ENCODE results near the gene SCLT1. TPM values are rescaled to one million over a fixed set of nuclear protein-coding genes. Genes with fewer than 3 reads are reported as not detected.

SCLT1 gene
- total and polyA plus RNA-seq, 2 of the 8 experiments (the other 6 are each of a cell fraction or from before 2014, with no cell fraction given): 4.8 to 13.1 TPM

GRCh38 chr4:128879283-128879682 lies 214.1 kb downstream of the SCLT1 start:
- Histone ChIP-seq H3K4me3 (ENCODE audit: extremely low read depth in 1 of 4, insufficient read depth in 2 of 4, low read depth in 3 of 4, low read length in 4 of 4) (no peak overlapping the region), H3K4me2 (ENCODE audit: insufficient read depth in 1 of 2, low read depth in 2 of 2, low read length in 2 of 2) (no peak overlapping the region), H2BK15ac (ENCODE audit: low read length) (no peak overlapping the region), H4K8ac (ENCODE audit: extremely low read depth, insufficient read depth, low read length) (no peak overlapping the region), H2AK5ac (ENCODE audit: low read depth, low read length) (no peak overlapping the region), H3K23me2 (ENCODE audit: low read depth, low read length) (no peaks in the 10 kb centered on the region), H3K79me1 (ENCODE audit: low read depth, low read length) (no peaks in the 10 kb centered on the region), H4K91ac (replicated peaks; ENCODE audit: insufficient read length, low read length) (no peak overlapping the region), H2BK20ac (ENCODE audit: low read length) (no peak overlapping the region), H2BK5ac (ENCODE audit: low read depth, low read length) (no peak overlapping the region), H4K20me1 (replicated peaks in 1 of 2; ENCODE audit: control insufficient read depth in 1 of 2, insufficient read depth in 2 of 2, low read length in 2 of 2) (no peaks in the 10 kb centered on the region), H3K36me3 (ENCODE audit: control insufficient read depth in 2 of 4, insufficient read depth in 4 of 4, low read length in 3 of 4) (peaks cover 0 to 6% (median 1%) of the 10 kb centered on the region in 4 experiments; a peak in 2 of 8 replicates), H3K9me3 (ENCODE audit: insufficient read depth in 2 of 2, low read depth in 1 of 2, low read length in 1 of 2) (no peaks in the 10 kb centered on the region), H4K5ac (ENCODE audit: insufficient read length, low read depth, low read length) (no peak overlapping the region), H3K9ac (replicated peaks in 1 of 4; ENCODE audit: extremely low read depth in 1 of 4, low read depth in 3 of 4, low read length in 3 of 4) (no peak overlapping the region), H2BK12ac (ENCODE audit: low read depth, low read length) (no peak overlapping the region), H3K23ac (ENCODE audit: insufficient read length) (no peak overlapping the region), H3K56ac (replicated peaks; ENCODE audit: insufficient read length, low read depth, low read length) (no peak overlapping the region), H3K18ac (ENCODE audit: extremely low read depth, low read length) (no peak overlapping the region), H3K27ac (ENCODE audit: low read depth, low read length) (no peak overlapping the region), H3K4me1 (replicated peaks in 1 of 4; ENCODE audit: control insufficient read depth in 3 of 4, insufficient read depth in 4 of 4, low read length in 3 of 4) (no peaks in the 10 kb centered on the region), H2BK120ac (replicated peaks; ENCODE audit: low read depth, low read length) (no peak overlapping the region), H2AFZ (ENCODE audit: low read length) (no peak overlapping the region), H3K4ac (replicated peaks; ENCODE audit: insufficient read length, low read depth, low read length) (no peak overlapping the region), H3K27me3 (replicated peaks in 1 of 4; ENCODE audit: control insufficient read depth in 3 of 4, extremely low read depth in 1 of 4, insufficient read depth in 3 of 4, low read length in 3 of 4) (no peaks in the 10 kb centered on the region), H3K79me2 (ENCODE audit: control insufficient read depth in 1 of 2, insufficient read depth in 2 of 2, low read length in 2 of 2) (no peaks in the 10 kb centered on the region), H3K14ac (ENCODE audit: insufficient read length) (no peak overlapping the region)
- ChIA-PET CTCF (ENCODE audit: partially characterized antibody) (interaction anchor here (1.6 kb wide), 1 partner anchor 305 kb away, joined by 3 read pairs; no protein-coding TSS in a partner anchor), POLR2A (ENCODE audit: partially characterized antibody) (interaction anchor here (3.7 kb wide), 1 partner anchor 10 kb away, joined by 15 read pairs; no protein-coding TSS in a partner anchor)
- TF ChIP-seq SIN3A (conservative IDR thresholded peaks at IDR 0.05 in 1 of 2, IDR thresholded peaks at IDR 0.05 in 1 of 2; ENCODE audit: low read depth in 1 of 2, low read length in 2 of 2) (no peak), CEBPB (IDR thresholded peaks at IDR 0.05; ENCODE audit: low read depth, low read length) (peak; percentile 13; the same call in 1 of the 2 replicates)
- no peak for FAIRE-seq
- DNase-seq (ENCODE audit: low read depth in 1 of 2, low spot score in 2 of 2): no peak
- 87% methylated on average over 2 of the region's 2 CpGs; no CpG with 5 or more reads in 1 of the 2 experiments for WGBS, 2 experiments (ENCODE audit: extremely low coverage in 1 of 2, insufficient coverage in 1 of 2, insufficient read length in 1 of 2, insufficient replicate concordance in 2 of 2, low coverage in 1 of 2, low lambda C conversion rate in 2 of 2, missing lambda C conversion rate in 1 of 2)

All from H1 (cell line).